H1 (cell line): Measurements from ENCODE around the gene RAET1G. TPM values are rescaled to one million over a fixed set of nuclear protein-coding genes. Genes with fewer than 3 reads are reported as not detected.

Experiments used
- CBX5 ChIP-seq: fragments of 300-800, 300-1000 bp; sonication (generic); IDR thresholded peaks from 2 replicates; pipeline ENCODE4 v1.7.1; 2016; ENCODE audit warnings: antibody characterized with exemption, low read length, low read depth
- CREB1 ChIP-seq: IDR thresholded peaks from 2 replicates; pipeline ENCODE4 v1.6.1; 2012; ENCODE audit warnings: inconsistent platforms
- EGR1 ChIP-seq: IDR thresholded peaks from 2 replicates; pipeline ENCODE4 v1.6.1; 2011; ENCODE audit warnings: low read depth, low read length, borderline replicate concordance
- FOSL1 ChIP-seq: IDR thresholded peaks from 2 replicates; pipeline ENCODE4 v1.6.1; 2011; ENCODE audit warnings: mild to moderate bottlenecking, low read depth, low read length, moderate library complexity; ENCODE audit not compliant: insufficient read depth
- GABPA ChIP-seq: IDR thresholded peaks from 2 replicates; pipeline ENCODE4 v1.6.1; 2011; ENCODE audit warnings: mild to moderate bottlenecking, low read length, moderate library complexity, borderline replicate concordance; ENCODE audit not compliant: insufficient read depth
- MAFK ChIP-seq: IDR thresholded peaks from 2 replicates; pipeline ENCODE4 v1.6.1; 2012; ENCODE audit warnings: low read depth, mild to moderate bottlenecking, improper control_type of control experiment, low read length
- NANOG ChIP-seq: IDR thresholded peaks from 2 replicates; pipeline ENCODE4 v1.6.1; 2011; ENCODE audit warnings: low read length, low read depth, mild to moderate bottlenecking, inconsistent platforms; ENCODE audit not compliant: insufficient read depth, poor library complexity, severe bottlenecking
- SIN3A ChIP-seq, 2 experiments: IDR thresholded peaks in 1 of 2; conservative IDR thresholded peaks in 1 of 2; 2 replicates each; pipeline ENCODE4 v1.6.1; 2011 to 2012; ENCODE audit warnings: low read length in 2 of 2, improper control_type of control experiment in 1 of 2, low read depth in 1 of 2, mild to moderate bottlenecking in 1 of 2
- SUZ12 ChIP-seq: fragments of 200-600 bp; sonication (generic); IDR thresholded peaks from 2 replicates; pipeline ENCODE4 v1.6.1; 2012; ENCODE audit warnings: mild to moderate bottlenecking, inconsistent platforms, low read length, moderate library complexity, mixed read lengths
- polyA plus RNA-seq, 7 experiments: library from polyadenylated mRNA; depleted of rRNA in 3 of 7; stranded (reverse) in 5 of 7; unstranded in 2 of 7; fragments of >200 nt in 5 of 7; fragments of 200-250 nt in 2 of 7; gene quantifications; 1 replicate in 5 of 7; 2 replicates in 1 of 7; 4 replicates in 1 of 7; pipeline versions ENCODE4 v1.2.1 to v1.2.3, GENCODE V29; 2011 to 2013; ENCODE audit warnings: missing spikeins in 2 of 7, mixed read lengths in 2 of 7
- total RNA-seq: library from RNA; stranded (reverse); fragmentation: NEBNext Ultra II Directional; extraction: Animal tissue kit (Norgen Biotek cat#: 25700); gene quantifications from 2 replicates; pipeline ENCODE4 v1.2.1, GENCODE V29; 2021

RAET1G gene
- total and polyA plus RNA-seq, 2 of the 8 experiments (the other 6 are each of a cell fraction or from before 2014, with no cell fraction given), result 0.08 TPM; not detected in 1

DNA sequence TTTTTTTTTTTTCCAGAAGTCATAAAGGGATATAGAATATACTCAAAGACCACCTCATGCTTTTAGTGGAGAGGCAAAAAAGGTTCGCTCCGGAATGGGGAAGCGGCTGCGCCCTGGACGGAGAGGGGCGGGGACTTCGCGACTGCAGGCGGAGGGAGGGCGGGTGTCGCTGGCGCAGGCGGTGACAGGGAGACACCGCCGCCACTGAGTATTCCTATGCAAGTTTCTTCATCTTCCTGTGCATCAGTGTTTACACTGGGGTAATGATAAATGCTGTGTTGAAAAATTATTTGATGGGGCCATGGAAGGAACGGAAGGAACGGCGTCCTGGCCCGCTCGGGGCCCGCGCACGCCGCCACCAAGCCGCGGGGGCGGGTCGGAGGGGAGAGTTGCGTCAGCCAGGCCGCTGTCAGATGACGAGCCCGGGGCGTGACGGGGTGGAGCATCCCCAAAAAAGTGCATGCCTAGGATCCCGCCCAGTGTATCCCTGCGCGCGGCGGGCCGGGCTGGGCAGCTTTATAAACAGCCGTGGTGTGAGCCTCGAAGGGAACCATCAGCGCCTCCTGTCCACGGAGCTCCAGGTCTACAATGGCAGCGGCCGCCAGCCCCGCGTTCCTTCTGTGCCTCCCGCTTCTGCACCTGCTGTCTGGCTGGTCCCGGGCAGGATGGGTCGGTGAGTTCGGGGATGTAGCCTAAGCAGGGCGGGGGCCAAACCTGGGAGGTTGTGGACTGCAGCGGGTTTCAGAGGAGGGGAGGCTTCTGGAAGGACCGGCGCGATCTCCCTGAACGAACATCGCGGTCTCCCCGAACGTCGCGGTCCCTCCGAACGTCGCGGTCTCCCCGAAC lies 40.8 kb upstream of the RAET1G start, which contains the start of gene ULBP1 (continued):
- peak; percentile 69 to 92; a peak in 2 of 4 replicates for TF ChIP-seq SIN3A (conservative IDR thresholded peaks at IDR 0.05 in 1 of 2, IDR thresholded peaks at IDR 0.05 in 1 of 2; ENCODE audit: low read depth in 1 of 2, low read length in 2 of 2)
- TF ChIP-seq CBX5, result no peak
- no peak for TF ChIP-seq FOSL1
- peak; percentile 78; the same call in 1 of the 2 replicates for TF ChIP-seq EGR1
- TF ChIP-seq MAFK, result no peak
- no peak for TF ChIP-seq NANOG
- TF ChIP-seq GABPA, result no peak
- no peak for TF ChIP-seq SUZ12
- peak; percentile 91 for TF ChIP-seq CREB1
